Uterus (tissue), 2 donors: Measurements from ENCODE around the gene DYNLT5.

Experiments
- POLR2A ChIP-seq, 2 donors: fragments of 450-650 bp; IDR thresholded peaks; one replicate each; pipeline ENCODE4 v1.6.1; 2016; ENCODE audit warnings: antibody characterized with exemption in 2 of 2, mild to moderate bottlenecking in 1 of 2, moderate library complexity in 1 of 2
- TF ChIP-seq, protein P1 (sequence below), 4 experiments: fragments of 200-600 bp in 2 of 4; fragments of 450-650 bp in 2 of 4; sonication (generic) in 2 of 4; IDR thresholded peaks; one replicate each; pipeline ENCODE4 v1.5.1; 2016 to 2019; ENCODE audit warnings: antibody characterized with exemption in 4 of 4, mild to moderate bottlenecking in 2 of 4, moderate library complexity in 1 of 4

DNA sequence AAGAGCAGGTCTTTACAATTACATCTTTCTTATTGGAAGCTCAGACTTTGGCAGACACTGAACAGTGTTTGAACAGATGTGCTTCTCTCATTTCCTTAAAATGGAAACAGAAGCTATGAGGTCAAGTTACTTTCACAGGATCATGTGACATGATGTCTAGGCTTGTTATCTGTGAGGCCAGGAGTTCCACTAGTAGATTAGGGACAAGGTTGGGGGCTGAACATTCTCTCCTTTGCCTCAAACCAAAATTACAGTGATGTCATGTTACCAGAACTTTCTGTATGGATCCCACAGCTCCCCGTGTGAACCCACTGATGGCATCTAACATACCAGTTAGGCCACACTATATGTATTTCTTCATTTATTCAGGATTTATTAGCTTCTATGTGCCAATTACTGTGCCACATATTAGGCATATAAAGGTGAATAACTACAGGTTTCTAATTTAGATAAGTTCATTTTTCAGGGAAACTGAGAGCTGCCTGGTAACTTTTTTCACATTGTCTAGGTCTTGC is 6.0 kb downstream of the DYNLT5 start:
- TF ChIP-seq, protein P1, sequence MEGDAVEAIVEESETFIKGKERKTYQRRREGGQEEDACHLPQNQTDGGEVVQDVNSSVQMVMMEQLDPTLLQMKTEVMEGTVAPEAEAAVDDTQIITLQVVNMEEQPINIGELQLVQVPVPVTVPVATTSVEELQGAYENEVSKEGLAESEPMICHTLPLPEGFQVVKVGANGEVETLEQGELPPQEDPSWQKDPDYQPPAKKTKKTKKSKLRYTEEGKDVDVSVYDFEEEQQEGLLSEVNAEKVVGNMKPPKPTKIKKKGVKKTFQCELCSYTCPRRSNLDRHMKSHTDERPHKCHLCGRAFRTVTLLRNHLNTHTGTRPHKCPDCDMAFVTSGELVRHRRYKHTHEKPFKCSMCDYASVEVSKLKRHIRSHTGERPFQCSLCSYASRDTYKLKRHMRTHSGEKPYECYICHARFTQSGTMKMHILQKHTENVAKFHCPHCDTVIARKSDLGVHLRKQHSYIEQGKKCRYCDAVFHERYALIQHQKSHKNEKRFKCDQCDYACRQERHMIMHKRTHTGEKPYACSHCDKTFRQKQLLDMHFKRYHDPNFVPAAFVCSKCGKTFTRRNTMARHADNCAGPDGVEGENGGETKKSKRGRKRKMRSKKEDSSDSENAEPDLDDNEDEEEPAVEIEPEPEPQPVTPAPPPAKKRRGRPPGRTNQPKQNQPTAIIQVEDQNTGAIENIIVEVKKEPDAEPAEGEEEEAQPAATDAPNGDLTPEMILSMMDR (IDR thresholded peaks at IDR 0.05) = no peak
- no peak for TF ChIP-seq POLR2A (IDR thresholded peaks at IDR 0.05)
